Mesenchymal stem cell (in vitro differentiated cells and primary cell): ENCODE measurements around the gene HNRNPUL1.
A peak's percentile ranks its signal among the peaks of the same experiment; 100 is the strongest.

ENCODE experiments used
- DNase-seq: peaks from one replicate; pipeline ENCODE4 v3.0.0-alpha.2; 2013
- H2AFZ ChIP-seq: one replicate; pipeline ENCODE4 v1.6.1; 2013; ENCODE audit warnings: low read depth, mild to moderate bottlenecking, control low read depth, inconsistent platforms, low read length, moderate library complexity
- H2AK5ac ChIP-seq: 2 replicates; pipeline ENCODE4 v1.6.1; 2013; ENCODE audit warnings: low read length, moderate library complexity, mild to moderate bottlenecking, inconsistent platforms; ENCODE audit not compliant: severe bottlenecking
- H2BK120ac ChIP-seq: one replicate; pipeline ENCODE4 v1.6.1; 2013; ENCODE audit warnings: low read depth, mild to moderate bottlenecking, inconsistent platforms, low read length, moderate library complexity
- H2BK12ac ChIP-seq, 2 experiments: one replicate each; pipeline ENCODE4 v1.6.1; 2013; ENCODE audit warnings: inconsistent platforms in 2 of 2, low read length in 2 of 2, mild to moderate bottlenecking in 2 of 2, moderate library complexity in 2 of 2, control low read depth in 1 of 2
- H2BK15ac ChIP-seq: one replicate; pipeline ENCODE4 v1.6.1; 2013; ENCODE audit warnings: mild to moderate bottlenecking, low read depth, inconsistent platforms; ENCODE audit not compliant: poor library complexity, severe bottlenecking
- H2BK5ac ChIP-seq: 2 replicates; pipeline ENCODE4 v1.6.1; 2013; ENCODE audit warnings: low read depth, mild to moderate bottlenecking, low read length, control low read depth, inconsistent platforms; ENCODE audit not compliant: poor library complexity, severe bottlenecking
- H3K14ac ChIP-seq, 2 experiments: one replicate each; pipeline ENCODE4 v1.6.1; 2013; ENCODE audit warnings: inconsistent platforms in 2 of 2, low read length in 2 of 2, control low read depth in 1 of 2, mild to moderate bottlenecking in 1 of 2, moderate library complexity in 1 of 2
- H3K18ac ChIP-seq, 2 experiments: one replicate each; pipeline ENCODE4 v1.6.1; 2013; ENCODE audit warnings: inconsistent platforms in 2 of 2, low read length in 2 of 2, control low read depth in 1 of 2, low read depth in 1 of 2, mild to moderate bottlenecking in 1 of 2
- H3K23ac ChIP-seq, 2 experiments: one replicate each; pipeline ENCODE4 v1.6.1; 2013; ENCODE audit warnings: inconsistent platforms in 2 of 2, low read length in 2 of 2, mild to moderate bottlenecking in 2 of 2, moderate library complexity in 2 of 2, control low read depth in 1 of 2
- H3K27ac ChIP-seq: 2 replicates; pipeline ENCODE4 v1.5.1; 2013; ENCODE audit warnings: mild to moderate bottlenecking, moderate library complexity, low read length, control low read depth, inconsistent platforms; ENCODE audit not compliant: poor library complexity, severe bottlenecking
- H3K27me3 ChIP-seq, 2 experiments: 2 replicates each; pipeline versions ENCODE4 v1.6.1 to v1.7.0; 2013; ENCODE audit warnings: low read length in 2 of 2, mild to moderate bottlenecking in 2 of 2, moderate library complexity in 2 of 2, control low read depth in 1 of 2, inconsistent platforms in 1 of 2; ENCODE audit not compliant: control insufficient read depth in 1 of 2, insufficient read depth in 1 of 2
- H3K36me3 ChIP-seq, 2 experiments: 2 replicates each; pipeline versions ENCODE4 v1.6.1 to v1.7.0; 2013; ENCODE audit warnings: low read length in 2 of 2, control low read depth in 1 of 2, inconsistent platforms in 1 of 2, low read depth in 1 of 2, mild to moderate bottlenecking in 1 of 2; ENCODE audit not compliant: insufficient read depth in 2 of 2, control insufficient read depth in 1 of 2
- H3K4ac ChIP-seq, 2 experiments: one replicate each; pipeline ENCODE4 v1.6.1; 2013; ENCODE audit warnings: inconsistent platforms in 2 of 2, low read length in 2 of 2, mild to moderate bottlenecking in 2 of 2, moderate library complexity in 2 of 2, control low read depth in 1 of 2, low read depth in 1 of 2
- H3K4me1 ChIP-seq: 2 replicates; pipeline ENCODE4 v1.6.1; 2013; ENCODE audit warnings: low read depth, low read length, control low read depth; ENCODE audit not compliant: control insufficient read depth, insufficient read depth
- H3K4me2 ChIP-seq: 2 replicates; pipeline ENCODE4 v1.6.1; 2013; ENCODE audit warnings: low read length, mild to moderate bottlenecking, inconsistent platforms; ENCODE audit not compliant: poor library complexity, severe bottlenecking
- H3K4me3 ChIP-seq, 2 experiments: 2 replicates each; pipeline versions ENCODE4 v1.5.1 to v1.7.0; 2013; ENCODE audit warnings: low read length in 2 of 2, mild to moderate bottlenecking in 2 of 2, control low read depth in 1 of 2, low read depth in 1 of 2; ENCODE audit not compliant: insufficient read depth in 1 of 2
- H3K79me1 ChIP-seq: replicated peaks from 2 replicates; pipeline ENCODE4 v1.6.1; 2013; ENCODE audit warnings: mild to moderate bottlenecking, control low read depth, low read length, inconsistent platforms; ENCODE audit not compliant: poor library complexity, severe bottlenecking
- H3K9ac ChIP-seq: 2 replicates; pipeline ENCODE4 v1.7.0; 2013; ENCODE audit warnings: mild to moderate bottlenecking, low read length, moderate library complexity
- H3K9me3 ChIP-seq: 2 replicates; pipeline ENCODE4 v1.7.0; 2013; ENCODE audit warnings: mild to moderate bottlenecking, low read length; ENCODE audit not compliant: control insufficient read depth
- H4K8ac ChIP-seq: one replicate; pipeline ENCODE4 v1.6.1; 2013; ENCODE audit warnings: inconsistent platforms, mild to moderate bottlenecking, low read length, moderate library complexity
- H4K91ac ChIP-seq: one replicate; pipeline ENCODE4 v1.6.1; 2013; ENCODE audit warnings: mild to moderate bottlenecking, low read length, inconsistent platforms
- WGBS: methylation state at CpG from one replicate; pipeline ENCODE4 v1.1.7; 2013; ENCODE audit warnings: mixed read lengths; 5-methylcytosine and 5-hydroxymethylcytosine counted together

Gene HNRNPUL1

DNA sequence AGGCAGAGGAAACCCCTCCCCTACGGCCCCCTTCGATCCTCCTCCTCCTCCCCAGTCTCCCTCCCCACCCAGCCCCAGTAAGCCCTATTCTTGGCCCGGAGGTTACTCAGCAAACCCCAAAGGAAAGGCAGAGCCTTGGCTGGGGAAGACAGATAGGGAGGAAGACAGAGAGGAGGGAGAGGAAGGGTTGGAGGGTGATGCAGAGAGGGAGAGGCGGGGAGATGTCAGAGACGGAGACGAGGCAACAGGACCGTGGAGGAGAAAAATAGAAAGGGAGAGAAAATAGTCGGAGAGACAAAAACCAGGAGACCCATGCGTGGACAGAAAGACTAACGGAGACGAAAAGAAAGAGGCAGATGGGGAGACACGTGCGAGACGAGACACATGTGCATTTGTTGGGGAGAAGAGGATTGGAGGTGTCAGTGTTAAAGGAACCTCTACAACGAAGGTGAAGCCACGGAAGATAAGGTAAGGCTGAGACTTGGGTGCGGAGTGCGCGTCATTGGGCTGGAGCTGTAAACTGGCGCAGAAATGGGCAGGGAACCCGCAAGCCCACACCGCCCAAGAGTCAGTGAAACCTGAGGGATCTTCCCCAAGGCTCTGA lies 86.7 kb downstream of the HNRNPUL1 start:
- Histone ChIP-seq H3K23ac (no peak overlapping the region), H2BK12ac (peak overlapping the region in 1 of 2 experiments; percentile 70), H3K79me1 (peaks cover 22% of the 10 kb centered on the region), H3K27me3 (no peaks in the 10 kb centered on the region), H4K8ac (no peak overlapping the region), H2BK120ac (no peak overlapping the region), H3K9me3 (no peaks in the 10 kb centered on the region), H3K4me2 (peak overlapping the region; percentile 98), H4K91ac (no peak overlapping the region), H3K4ac (peak overlapping the region in 1 of 2 experiments; percentile 26), H3K36me3 (peaks cover 16 to 17% of the 10 kb centered on the region in 2 experiments), H3K4me1 (peaks cover 14% of the 10 kb centered on the region), H3K27ac (peak overlapping the region; percentile 15), H2BK15ac (no peak overlapping the region), H2AFZ (no peak overlapping the region), H3K14ac (peak overlapping the region in 1 of 2 experiments; percentile 88), H3K9ac (peak overlapping the region; percentile 90), H2AK5ac (no peak overlapping the region), H2BK5ac (no peak overlapping the region), H3K18ac (peak overlapping the region in 1 of 2 experiments; percentile 69), H3K4me3 (peak overlapping the region; percentile 84 to 99)
- WGBS, result 2% methylated on average over 20 of the region's 22 CpGs
- DNase-seq, result peak; percentile 35

DNA sequence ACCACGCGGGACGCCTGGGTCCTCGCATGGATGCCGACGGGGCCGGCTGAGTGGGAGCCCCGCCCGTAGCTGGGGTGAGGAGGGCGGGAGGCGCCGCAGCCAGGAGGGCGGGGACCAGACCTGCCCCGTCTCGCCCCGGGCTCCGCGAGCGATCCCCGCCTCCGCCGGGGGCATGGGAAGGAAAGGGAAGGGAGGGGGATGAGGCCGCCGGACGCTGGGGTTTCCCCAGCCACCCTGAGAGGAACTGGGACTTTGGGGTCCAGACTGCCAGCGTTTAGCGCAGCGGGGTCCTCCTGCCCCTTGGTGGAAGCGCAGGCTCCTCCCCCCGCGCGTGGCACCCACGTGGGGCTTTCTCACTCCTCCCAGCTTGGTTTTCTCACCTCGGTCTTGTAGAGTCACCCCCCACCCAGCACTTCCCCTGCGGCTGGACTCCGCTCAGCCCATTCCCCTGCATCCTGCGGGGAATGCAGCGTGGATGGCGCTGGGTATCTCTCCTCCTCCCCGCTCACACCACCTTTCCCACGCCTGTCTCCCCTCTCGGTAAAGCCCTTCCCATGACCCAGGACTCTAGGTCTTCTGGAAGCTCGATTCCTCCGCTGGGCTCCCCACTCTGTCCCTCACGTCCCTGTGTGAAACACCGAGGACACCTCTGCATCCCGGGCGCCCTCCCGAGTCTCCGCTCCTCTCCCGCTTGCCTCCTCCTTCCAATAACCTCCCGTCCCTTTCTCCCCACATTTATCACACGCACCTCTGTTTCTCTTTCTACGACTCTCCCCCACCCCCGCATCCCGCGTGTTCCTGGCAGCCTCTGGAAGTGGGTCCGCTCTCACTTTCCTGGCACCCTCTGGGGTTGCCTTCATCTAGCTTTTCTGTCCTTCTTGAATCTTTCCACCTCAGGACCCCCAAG lies 87.4 kb downstream of the HNRNPUL1 start:
- DNase-seq, result peak; percentile 75
- under 1% methylated on average over 54 of the region's 58 CpGs for WGBS
- H2AFZ ChIP-seq, result no peak overlapping the region
- peaks cover 18% of the 10 kb centered on the region for H3K79me1 ChIP-seq
- H2BK15ac ChIP-seq, result no peak overlapping the region
- H2BK5ac ChIP-seq, result no peak overlapping the region
- peak overlapping the region in 1 of 2 experiments; percentile 73 for H2BK12ac ChIP-seq
- H3K4me1 ChIP-seq, result peaks cover 14% of the 10 kb centered on the region
- peak overlapping the region; percentile 2 to 40 for H3K4ac ChIP-seq
- peak overlapping the region; percentile 98 for H3K4me2 ChIP-seq
- H3K4me3 ChIP-seq, result peak overlapping the region; percentile 84 to 99
- peak overlapping the region; percentile 90 for H3K9ac ChIP-seq
- no peak overlapping the region for H2BK120ac ChIP-seq
- no peaks in the 10 kb centered on the region for H3K9me3 ChIP-seq
- peak overlapping the region; percentile 28 to 87 for H3K18ac ChIP-seq
- H4K91ac ChIP-seq, result no peak overlapping the region
- peaks cover 11 to 17% of the 10 kb centered on the region in 2 experiments for H3K36me3 ChIP-seq
- peak overlapping the region in 1 of 2 experiments; percentile 99 for H3K23ac ChIP-seq
- no peak overlapping the region for H2AK5ac ChIP-seq
- H3K27ac ChIP-seq, result peak overlapping the region; percentile 19
- H4K8ac ChIP-seq, result no peak overlapping the region
- H3K14ac ChIP-seq, result peak overlapping the region in 1 of 2 experiments; percentile 96
- H3K27me3 ChIP-seq, result no peaks in the 10 kb centered on the region

DNA sequence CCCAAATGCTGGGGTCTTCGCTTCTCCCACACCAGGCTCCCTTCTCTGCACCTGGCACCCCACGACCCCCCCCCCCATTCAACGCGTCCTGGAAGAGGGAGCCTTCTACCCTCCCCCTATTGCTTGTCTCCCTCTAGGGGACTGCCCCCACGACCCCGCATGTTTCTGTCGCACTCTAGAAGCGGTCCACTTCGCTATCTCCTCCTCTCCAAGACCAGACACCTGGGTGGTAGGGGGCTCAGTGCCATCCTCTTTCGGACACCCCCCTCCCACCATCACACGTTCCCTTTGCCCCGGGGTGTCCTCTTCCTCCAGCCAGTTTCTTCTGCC lies 88.1 kb downstream of the HNRNPUL1 start:
- peak overlapping the region; percentile 31 for H4K8ac ChIP-seq
- peaks cover 14% of the 10 kb centered on the region for H3K4me1 ChIP-seq
- peak overlapping the region; percentile 93 for H2BK120ac ChIP-seq
- peaks cover 18% of the 10 kb centered on the region for H3K79me1 ChIP-seq
- no peak overlapping the region for H2BK15ac ChIP-seq
- H3K4me2 ChIP-seq, result peak overlapping the region; percentile 98
- H3K4ac ChIP-seq, result peak overlapping the region in 1 of 2 experiments; percentile 84
- H3K4me3 ChIP-seq, result peak overlapping the region; percentile 84 to 99
- H3K14ac ChIP-seq, result peak overlapping the region in 1 of 2 experiments; percentile 82
- H3K9me3 ChIP-seq, result no peaks in the 10 kb centered on the region
- 1% methylated on average over 12 of the region's 12 CpGs for WGBS
- H2BK5ac ChIP-seq, result no peak overlapping the region
- H2AK5ac ChIP-seq, result no peak overlapping the region
- H3K27me3 ChIP-seq, result no peaks in the 10 kb centered on the region
- H3K27ac ChIP-seq, result no peak overlapping the region
- H3K23ac ChIP-seq, result peak overlapping the region in 1 of 2 experiments; percentile 99
- peak; percentile 16 for DNase-seq
- H3K18ac ChIP-seq, result peak overlapping the region; percentile 48 to 87
- no peak overlapping the region for H2AFZ ChIP-seq
- peak overlapping the region; percentile 90 for H3K9ac ChIP-seq
- no peak overlapping the region for H4K91ac ChIP-seq
- H3K36me3 ChIP-seq, result peaks cover 7 to 15% of the 10 kb centered on the region in 2 experiments
- peak overlapping the region in 1 of 2 experiments; percentile 83 for H2BK12ac ChIP-seq
